Activated CD8-positive, alpha-beta memory T cell treated with anti-CD3 and anti-CD28 coated beads, Interleukin-2, amount 50 U/mL, for 1 hour (primary cell): ENCODE data around the gene FSCN2.
A peak's percentile ranks its signal among the peaks of the same experiment; 100 is the strongest.

Experiments
- DNase-seq: peaks from one replicate; pipeline ENCODE4 v3.0.0-alpha.2; 2020; ENCODE audit errors: extremely low read depth

The FSCN2 gene

DNA sequence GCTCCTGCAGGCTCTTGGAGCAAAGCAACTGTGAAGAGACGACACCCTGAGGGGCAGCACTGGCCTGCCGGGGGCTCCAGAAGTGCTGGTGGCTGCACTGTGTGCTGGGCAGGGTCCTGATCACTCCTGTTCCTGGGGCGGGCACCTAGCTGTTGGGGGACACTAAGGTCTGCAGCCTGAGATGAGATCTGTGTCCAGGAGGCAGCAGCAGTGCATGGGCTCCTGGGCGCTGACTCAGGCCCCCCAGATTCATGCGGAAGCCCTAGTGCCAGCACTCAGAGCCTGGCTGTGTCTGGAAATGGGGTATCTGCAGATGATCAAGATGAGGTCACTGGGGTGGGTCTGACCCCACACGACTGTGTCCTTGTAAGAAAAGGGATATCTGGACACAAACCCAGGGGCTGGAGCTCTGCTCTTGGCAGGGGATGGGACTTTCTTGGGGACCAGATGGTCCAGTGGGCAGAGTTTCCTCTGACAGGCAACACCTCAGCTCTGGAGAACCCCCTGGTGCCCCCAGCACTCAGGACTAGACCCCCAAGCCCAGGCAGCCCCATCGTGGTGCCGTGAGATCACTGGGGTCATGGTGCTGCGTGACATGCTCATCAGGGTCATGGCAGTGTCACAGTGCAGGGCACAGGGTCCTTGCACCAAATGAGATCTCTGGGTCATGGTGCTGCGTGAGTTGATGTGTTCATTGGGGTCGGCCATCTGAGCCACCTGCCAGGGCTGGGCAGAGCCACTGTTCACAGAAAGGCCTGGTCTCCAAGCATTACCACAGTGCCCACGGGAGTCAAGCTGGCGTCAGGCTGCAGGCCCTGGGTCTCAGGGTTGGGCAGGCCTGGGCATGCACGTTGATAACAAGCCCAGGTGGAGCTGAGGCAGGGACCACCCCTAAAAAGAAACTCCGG, 14.5 kb downstream of the FSCN2 start:
- no peak for DNase-seq

DNA sequence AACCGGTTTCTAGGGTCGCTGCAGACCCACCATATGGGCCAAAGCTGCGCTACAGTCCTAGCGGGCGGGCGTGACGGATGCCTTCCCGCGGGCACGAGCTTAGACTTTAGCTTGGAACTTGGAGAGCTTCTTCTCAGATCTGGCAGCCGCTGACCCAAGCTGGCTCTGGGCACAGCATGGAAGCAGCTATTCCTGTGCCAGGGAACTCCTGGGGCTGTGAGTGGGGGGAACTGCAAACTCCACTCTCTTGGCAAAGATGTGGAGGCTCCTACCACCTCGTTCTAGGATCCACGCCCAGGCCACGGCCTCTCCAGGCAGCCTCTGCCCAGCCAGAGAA, 15.1 kb downstream of the FSCN2 start:
- no peak for DNase-seq

DNA sequence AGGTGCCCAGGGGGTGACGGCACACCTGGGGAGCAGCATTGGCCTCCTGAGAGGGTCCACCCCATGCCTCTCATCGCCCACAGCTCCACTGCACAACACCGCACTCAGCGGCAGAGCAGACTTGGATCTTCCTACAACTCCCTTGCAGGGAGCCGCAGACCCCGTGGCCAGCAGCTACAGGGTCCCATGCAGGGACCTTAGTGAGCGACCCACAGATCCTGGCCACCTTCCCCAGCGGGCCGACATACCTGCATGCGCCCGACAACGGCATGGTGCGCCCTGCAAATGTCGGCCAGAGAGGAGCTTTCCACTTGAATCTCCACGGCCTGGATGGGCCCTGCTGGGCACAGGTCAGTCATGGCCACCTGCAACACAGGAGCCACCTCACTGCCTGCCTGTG, 15.6 kb downstream of the FSCN2 start:
- DNase-seq: no peak

DNA sequence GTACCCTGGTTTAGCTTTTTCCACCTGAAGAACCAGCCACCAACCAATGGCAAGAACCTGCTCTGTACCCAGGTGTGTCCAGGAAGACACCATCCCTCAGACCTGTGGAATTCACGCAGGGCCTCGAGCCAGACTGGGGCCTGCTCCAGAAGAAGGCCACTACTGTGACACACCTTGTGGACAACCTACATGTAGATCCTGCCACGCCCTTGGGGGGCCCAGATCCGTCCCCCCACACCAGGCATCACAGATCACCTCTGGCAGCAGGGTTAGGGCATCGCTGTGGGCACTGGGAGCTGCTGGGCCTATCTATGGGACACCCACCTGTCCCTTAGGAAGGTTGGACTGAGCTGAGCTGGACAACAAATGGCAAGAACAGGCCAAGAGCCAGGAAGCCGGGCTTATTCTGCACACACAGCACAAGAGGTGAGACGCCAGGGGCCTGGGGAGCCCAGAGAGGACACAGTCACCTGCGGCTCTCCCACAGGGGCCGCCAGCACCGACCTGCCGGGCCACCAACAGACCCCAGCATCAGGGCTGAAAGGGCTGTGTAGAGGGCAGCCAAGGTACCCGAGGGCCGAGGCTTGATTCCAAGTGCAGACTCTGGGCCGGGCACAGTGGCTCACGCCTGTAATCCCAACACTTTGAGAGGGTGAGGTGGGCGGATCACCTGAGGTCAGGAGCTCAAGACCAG, 16.3 kb downstream of the FSCN2 start:
- no peak for DNase-seq

DNA sequence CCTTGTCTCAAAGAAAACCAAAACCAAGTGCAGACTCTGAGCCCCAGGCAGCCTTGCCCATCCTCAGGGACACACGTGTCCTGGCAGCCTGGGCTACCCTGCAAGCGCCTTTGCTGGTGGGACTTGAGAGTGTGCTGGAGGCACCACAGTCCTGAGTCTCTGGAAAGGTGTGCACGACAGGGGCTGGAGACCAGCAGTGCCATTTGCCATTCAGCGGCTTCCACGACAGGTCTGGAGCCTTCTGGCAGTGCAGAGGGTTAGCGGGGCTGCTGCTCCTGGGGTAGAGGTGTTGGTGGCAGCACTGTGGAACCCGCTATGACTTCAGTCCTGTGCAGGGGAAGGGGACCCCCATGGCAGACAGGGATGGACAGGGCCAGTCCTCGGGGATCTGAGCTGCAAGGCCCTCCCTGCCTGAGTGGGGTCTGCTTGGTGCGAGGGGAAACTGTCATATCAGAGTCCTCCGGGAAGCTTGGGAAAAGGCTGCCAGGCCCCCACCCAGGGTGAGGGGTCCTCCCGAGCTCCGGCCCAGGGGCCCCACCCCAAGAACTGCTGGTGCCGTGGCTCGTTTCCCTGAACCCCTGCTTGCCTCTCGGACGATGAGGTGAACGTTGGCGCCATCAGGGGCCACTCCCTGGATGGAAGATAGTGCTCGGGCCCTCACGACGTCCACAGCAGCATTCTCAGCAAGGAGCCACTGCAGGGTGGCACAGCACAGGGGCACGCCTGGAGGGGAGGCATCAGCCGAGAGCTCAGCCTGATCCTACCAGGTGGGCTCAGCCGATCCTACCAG, 17.2 kb downstream of the FSCN2 start:
- no peak for DNase-seq

DNA sequence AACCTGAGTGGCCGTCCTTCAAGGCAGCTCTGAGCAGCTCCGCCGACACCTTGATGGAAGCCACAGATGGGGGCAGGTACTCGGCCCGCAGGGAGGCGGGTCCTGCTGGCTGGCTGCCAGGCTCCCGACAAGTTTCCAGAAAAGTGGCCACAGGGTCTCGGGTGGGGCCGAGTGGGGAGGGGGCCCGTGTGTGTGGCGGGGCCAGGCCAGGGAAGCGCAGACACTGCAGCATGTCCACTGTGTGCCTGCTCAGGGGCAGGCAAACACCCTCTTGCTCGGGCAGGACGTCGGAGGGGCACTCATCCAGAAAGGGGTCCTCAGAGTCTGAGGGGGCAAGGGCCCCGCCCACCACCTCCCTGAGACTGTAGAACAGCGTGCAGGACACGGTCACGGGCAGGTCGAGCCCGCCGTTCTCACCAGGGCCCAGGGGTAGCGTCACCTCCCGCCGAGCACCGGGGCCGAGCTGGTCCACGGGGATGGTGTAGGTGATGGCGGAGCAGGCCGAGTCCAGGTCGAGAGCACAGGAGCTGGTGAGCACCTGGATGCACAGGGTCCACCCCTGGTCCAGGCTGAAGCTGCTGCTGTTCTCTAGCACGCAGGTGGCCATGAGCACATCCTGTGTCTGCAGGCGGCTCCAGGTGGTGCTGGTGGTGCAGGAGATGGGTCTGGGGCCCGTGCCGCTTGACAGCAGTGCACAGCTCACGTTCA, 18.9 kb downstream of the FSCN2 start:
- DNase-seq: no peak

DNA sequence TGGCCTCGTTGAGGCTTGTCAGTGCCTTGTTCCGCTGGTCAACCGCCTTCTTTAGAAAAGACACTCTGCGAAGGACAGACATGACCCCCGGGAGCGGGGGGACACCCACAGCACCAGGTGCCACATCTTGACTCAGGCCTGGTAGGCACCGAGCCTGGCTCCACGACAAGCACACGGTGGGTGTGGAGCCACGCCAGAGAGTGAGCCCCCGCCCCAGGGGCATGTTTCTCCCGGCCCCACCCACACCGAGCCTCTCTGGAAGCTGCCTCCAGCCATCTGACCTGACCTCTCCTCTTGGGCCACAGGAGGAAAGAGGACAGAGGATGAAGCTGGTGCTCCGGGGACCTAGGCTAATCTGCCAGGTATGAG, 19.4 kb downstream of the FSCN2 start:
- DNase-seq: no peak

DNA sequence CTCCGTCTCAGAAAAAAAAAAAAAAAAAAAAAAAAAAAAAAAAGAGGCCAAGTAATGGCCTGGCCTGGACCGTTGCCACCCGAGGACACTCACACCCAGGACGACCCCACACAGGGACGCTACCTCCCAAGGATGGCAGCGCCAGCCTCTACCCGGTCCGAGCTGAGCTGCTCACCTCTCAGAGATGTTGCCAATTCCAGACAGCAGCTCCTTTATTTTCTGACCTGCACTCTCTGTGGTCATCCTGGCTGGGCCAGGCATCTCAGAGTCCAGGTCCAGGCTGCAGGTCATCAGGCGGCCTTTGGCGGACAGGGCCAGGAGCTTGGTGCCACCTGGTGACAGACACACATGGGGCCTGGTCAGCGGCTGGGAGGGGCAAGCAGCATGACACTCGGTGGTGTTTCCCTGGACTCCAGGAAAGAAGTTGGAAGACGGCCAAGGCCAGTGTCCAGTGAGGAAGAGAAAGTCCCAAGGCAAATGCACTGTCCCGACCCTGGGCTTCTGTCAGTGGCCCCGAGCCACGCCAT, 20.9 kb downstream of the FSCN2 start:
- DNase-seq: no peak

DNA sequence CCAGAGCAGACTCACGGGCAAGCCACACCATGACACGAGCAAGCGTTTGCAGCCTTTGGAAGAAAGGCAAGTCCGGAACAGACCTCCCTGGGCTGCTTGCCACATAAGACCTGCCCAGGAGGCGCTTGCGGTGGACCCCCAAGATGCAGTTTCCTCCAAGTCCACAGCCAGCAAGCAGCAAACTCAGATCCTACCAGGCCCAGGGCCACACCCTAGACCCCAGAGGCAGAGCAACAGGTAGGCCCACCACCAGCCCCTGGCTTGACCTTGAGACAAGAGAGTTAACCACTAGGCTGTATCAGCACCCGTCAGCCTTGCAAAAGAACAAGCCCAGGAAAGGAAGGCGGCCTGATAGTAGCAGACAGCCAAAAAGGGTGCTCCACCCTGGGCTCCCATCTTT, 21.6 kb downstream of the FSCN2 start:
- no peak for DNase-seq

DNA sequence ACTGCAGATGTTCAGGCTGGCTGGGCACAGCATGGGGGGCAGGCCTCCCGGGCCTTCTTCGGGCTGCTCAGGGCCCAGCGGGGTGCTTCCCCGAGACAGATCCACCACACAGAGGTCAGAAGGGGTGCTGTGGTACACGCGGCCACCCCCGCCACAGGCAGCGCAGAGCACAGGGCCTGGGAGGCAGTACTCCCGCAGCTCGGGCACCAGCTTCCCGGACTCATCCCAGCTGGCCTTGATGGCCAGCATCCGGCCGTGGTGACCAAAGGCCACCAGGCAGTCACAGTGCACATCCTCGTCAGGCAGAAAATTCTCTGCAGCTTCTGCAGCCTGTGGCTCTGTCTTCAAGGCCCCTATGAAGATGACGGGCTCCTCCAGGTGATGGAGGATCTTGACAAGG, 22.1 kb downstream of the FSCN2 start:
- DNase-seq: no peak

DNA sequence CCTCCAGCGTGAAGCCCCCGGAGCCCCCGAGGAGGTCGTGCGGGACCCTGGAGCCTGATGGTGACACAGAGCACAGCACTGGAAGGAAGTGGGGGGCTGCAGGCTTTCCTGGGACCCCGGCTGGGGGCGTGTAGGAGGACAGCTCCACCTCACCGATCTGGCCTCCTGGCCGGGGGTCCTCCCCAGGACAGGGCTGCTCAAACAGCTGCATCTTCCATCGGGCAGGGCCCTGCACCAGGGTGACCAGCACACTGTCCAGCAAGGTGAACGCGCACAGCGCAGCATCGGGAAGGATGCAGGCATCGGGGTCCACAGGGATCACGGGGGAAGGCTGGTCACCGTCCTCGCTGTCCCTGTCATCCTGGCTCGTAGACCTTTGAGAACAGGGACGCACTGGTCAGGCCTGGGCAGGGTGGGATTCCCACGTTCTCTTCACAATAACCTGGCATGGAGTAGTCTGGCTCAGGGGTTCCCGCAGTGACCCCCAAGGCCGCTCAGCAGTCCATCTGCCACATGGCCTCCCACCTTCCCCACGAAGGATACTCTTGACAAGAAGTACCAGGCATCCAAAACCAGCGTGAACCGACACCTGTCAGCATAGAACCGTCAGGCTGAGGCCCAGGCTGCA, 22.8 kb downstream of the FSCN2 start:
- DNase-seq: no peak

DNA sequence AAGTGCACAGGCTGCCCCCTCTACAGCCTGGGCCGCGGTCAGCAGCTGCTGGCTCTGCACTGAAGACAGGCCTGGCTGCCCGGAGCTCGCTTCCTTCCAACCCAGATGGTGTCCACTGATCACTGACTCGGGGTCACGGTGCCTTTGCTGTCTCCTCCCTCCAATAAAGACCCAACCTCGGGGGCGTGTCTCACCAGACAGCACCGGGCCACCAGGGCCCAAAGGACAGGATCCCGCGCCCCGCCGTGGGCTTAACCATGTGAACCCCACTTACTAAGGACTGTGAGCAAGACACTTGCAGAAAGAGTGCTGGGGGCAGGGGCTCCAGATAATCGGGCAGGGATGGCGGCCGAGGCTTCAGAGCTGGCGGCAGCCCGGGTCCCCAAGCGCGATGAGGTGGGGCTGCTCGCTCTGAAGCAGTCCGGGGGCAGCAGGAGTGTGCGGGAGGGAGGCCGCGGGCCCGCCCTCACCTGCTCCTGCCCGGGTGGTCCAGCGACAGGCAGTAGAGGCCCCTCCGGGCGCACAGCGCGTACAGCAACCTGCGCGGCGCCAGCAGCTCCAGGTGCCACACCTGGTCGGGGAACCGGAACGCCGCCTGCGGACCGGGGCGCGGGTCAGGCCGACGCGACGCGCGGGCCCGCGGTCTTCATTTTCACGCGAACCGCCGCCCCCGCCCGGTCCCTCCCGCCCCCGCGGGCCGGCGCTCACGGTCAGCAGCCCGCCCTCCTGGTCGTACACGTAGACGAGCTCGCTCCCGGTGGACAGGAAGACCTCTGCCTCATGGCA, 23.5 kb downstream of the FSCN2 start:
- no peak for DNase-seq

DNA sequence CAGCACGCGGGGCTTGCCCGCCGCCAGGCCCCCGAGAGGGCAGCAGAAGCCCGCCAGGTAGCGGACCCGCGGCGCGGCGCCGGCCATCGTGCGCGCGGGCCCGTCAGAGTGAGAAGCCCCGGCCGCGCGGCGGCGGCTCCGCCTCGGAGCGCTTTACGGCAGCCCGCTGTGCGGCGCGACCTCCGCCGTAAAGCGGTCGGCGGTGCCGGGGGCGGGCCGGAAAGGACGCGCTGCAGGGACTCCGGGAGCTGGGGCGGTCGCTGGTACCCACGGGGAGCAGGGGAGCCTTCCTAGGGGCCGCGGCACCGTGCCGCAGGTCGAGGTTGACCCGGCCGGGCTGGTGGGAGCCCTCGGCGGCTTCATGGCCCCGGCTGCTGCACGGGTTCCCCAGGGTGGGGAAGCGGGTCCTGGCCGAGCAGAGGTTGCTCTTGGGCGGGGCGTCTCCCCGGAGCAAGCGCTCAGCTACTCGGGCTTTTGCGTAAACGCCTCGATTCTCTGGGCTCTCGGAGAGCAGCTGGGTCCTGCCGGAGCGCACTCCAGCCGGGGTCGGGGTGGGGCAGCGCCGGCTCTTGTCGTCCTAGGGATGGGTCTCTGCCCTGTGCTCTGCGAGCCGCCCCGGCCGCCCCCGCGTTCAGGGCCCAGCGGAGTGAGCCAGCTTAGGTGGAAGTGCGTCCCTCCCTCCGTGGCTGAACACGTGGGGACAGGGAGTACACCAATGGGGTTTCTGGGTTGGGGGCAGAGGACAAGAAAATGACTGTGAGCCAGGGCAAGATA, 24.3 kb downstream of the FSCN2 start, which contains the start of gene FAAP100:
FAAP100 (minus strand) TSS at position 110 of the 774 bp plus-strand sequence; CDS start at position 87, 23 bp downstream.
- DNase-seq: no peak

DNA sequence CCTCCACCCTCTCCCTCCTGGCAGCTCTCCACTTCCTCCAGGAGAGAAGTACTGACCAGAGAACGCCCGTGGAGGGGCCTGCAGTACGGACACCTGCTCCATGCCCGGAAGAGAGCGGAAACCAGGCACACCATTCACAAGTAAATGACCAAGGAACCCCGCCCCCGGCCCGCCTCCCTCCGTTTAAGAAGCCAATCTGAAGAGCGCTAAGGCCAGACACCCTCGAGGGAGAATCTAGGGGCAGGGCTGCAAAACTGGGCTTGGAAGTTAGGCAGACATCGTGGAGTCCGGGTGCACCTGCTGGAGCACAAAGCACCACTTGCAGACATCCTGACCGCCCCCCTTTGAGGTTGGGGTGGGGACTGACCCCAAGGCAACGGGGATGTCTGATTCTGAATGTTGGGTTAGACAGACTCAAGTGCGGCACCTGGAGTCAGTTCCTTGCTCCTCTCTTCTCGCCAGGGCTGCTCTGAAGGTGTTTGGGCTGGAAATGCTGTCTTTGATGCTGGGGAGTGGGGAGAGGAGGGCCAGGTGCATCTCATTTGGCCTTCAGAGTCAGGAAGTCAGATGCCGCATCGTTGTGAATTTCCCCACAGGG, 24.9 kb downstream of the FSCN2 start:
- DNase-seq: peak; percentile 45

DNA sequence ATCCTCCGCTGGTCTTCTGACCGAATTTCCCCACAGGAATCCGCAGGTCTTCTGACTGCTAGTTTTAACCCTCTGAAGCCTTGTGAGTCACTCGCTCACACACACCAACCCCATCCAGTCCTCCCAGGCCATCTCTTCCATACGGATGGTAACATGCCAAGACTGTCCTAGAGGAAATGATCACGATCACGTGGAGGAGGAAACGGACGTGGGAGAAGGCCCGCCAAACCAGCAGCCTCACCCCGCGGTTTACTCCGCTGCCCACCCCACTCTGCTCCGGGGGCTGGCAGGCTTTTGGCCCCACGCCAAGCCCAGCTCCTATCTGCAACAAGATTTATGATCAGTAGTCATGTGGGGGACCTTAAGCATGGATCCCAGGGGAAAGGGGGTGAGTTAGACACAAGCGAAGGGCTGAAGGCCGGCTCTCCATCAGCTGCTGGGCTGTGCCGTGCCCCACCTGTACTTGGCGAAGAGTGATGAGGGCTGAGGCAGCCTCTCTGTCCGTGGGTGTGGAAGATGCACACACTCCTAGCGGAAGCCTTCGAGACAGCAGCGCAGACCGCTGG, 25.5 kb downstream of the FSCN2 start:
- DNase-seq: no peak

DNA sequence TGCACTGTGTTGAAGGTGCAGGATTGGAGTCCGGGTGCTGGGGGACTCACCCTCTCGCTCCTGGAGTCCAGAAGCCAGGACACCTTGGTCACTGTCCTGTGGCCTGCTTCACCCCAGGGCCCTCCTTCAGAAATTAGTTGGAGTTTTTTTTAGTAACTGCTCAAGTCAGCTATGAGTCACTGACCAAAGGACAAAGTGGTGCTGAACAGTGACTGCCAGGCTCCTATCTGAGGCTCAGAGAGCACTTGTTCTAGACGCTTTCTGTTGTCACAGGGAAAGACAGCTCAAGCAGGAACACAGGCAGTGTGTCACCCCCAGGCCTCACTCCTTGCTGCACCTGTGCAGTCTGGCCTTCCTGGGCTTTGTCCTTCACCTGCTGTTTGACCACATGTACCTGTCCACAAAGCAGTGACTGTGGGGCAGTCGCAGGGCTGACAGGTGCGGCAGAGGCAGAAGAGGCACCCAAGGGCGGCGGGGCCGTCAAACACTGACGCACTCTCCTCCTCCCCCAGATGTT, 28.1 kb downstream of the FSCN2 start:
- DNase-seq: no peak

DNA sequence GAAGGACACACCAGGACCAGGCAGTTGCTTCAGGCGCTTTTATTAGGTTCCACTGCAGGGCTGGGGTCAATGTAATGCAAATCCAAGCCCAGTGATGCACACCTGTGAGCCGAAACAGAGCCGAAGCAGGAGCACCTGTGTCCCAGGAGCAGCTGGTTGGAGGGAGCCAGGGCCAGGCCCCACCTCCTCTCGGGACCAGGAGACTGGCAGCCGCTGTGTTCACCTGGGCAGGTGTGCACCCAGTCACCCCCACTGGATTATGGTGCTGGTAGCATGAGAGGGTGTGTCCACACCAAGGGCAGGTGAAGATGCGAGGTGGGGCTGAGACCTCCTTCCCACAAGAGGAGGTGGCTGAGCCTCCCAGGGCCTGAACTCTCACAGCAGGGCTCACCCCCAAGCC, 28.7 kb downstream of the FSCN2 start:
- DNase-seq: no peak

DNA sequence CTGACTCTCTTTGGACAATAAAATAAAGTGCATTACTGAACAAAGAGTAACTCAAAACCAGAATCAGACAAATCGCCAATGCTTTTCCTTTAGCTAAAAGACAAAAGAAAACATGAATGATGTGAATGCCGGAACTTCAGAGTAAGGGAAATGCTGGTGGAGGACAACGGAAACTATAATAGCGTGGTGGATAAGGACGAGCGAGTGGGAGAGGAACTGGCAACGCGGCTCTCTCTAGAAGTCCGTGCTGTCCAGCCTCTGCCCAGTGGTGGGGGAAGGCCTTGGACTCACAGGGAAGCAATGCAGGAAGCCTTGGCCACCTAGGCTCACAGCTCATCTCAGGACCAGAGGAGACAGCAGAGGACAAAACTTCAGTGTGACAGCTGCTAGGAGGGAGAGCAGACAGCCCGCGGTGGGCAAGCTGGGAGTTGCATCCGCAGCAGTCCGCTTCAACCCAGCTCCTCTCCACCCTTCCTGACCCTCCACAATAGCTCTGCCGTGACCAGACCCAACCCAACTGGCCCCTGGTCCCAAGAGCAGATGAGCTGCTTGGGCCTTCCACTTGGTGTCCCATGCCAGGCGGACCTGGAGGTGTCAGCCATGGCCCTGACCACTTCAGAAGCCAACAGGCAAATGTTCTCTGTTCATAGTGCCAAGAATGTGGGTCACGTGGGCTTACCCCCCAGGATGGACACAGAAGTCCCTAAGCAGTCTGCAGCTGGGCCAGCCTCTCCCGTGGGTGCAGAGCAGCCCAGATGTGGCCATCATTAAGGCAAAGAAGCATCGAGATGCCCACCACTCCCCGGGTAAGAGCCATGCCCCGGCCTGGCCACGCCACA, 29.3 kb downstream of the FSCN2 start:
- no peak for DNase-seq
